DND-41 (cell line): ENCODE data around the gene PKD2.

Source experiments
- EZH2 ChIP-seq: IDR thresholded peaks from 3 replicates; pipeline ENCODE4 v1.6.1; 2012; ENCODE audit warnings: borderline replicate concordance, low read depth, mild to moderate bottlenecking, moderate library complexity, low read length, inconsistent platforms; ENCODE audit not compliant: severe bottlenecking
- TF ChIP-seq, protein P1 (sequence below): IDR thresholded peaks from 2 replicates; pipeline ENCODE4 v1.5.1; 2012; ENCODE audit warnings: borderline replicate concordance, low read length, moderate library complexity, mild to moderate bottlenecking; ENCODE audit not compliant: poor library complexity, severe bottlenecking; ENCODE audit errors: extremely low read depth

DNA sequence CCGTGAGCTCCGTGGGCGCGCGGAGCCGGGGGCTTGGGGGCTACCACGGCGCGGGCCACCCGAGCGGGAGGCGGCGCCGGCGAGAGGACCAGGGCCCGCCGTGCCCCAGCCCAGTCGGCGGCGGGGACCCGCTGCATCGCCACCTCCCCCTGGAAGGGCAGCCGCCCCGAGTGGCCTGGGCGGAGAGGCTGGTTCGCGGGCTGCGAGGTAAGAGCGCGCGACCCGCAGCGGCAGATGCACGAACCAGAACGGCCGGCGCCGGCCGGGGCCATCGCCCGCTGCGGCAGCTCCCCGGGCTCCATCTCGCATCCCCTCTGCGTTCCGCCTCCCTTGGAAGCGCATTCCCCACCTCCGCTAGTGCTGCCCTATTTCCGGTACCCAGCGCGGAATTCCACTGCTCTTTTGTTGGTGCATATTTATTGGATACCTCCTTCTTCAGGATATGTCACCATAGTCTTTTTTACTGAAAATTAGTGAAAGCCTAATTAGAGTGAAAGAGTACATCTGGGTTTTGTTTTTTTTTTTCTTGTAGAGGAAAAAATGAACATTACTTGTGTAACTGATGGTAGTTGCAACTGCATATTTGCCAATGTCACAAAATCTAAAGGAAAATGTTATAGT lies 797 bp downstream of the PKD2 start:
- TF ChIP-seq, protein P1, sequence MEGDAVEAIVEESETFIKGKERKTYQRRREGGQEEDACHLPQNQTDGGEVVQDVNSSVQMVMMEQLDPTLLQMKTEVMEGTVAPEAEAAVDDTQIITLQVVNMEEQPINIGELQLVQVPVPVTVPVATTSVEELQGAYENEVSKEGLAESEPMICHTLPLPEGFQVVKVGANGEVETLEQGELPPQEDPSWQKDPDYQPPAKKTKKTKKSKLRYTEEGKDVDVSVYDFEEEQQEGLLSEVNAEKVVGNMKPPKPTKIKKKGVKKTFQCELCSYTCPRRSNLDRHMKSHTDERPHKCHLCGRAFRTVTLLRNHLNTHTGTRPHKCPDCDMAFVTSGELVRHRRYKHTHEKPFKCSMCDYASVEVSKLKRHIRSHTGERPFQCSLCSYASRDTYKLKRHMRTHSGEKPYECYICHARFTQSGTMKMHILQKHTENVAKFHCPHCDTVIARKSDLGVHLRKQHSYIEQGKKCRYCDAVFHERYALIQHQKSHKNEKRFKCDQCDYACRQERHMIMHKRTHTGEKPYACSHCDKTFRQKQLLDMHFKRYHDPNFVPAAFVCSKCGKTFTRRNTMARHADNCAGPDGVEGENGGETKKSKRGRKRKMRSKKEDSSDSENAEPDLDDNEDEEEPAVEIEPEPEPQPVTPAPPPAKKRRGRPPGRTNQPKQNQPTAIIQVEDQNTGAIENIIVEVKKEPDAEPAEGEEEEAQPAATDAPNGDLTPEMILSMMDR = no peak
- no peak for TF ChIP-seq EZH2
